AG10803 (cell line): ENCODE data around the gene GNAS-AS1.

ENCODE experiments used
- DNase-seq: peaks from one replicate; pipeline ENCODE4 v3.0.0; 2010; ENCODE audit warnings: low read depth
- H3K4me3 ChIP-seq: 2 replicates; pipeline ENCODE4 v1.5.1; 2011; ENCODE audit warnings: mild to moderate bottlenecking, low read length, control low read depth
- TF ChIP-seq, protein P1 (sequence below): conservative IDR thresholded peaks from 2 replicates; pipeline ENCODE4 v1.5.1; 2011; ENCODE audit warnings: mild to moderate bottlenecking, low read length, control low read depth, inconsistent platforms

The GNAS-AS1 gene

DNA sequence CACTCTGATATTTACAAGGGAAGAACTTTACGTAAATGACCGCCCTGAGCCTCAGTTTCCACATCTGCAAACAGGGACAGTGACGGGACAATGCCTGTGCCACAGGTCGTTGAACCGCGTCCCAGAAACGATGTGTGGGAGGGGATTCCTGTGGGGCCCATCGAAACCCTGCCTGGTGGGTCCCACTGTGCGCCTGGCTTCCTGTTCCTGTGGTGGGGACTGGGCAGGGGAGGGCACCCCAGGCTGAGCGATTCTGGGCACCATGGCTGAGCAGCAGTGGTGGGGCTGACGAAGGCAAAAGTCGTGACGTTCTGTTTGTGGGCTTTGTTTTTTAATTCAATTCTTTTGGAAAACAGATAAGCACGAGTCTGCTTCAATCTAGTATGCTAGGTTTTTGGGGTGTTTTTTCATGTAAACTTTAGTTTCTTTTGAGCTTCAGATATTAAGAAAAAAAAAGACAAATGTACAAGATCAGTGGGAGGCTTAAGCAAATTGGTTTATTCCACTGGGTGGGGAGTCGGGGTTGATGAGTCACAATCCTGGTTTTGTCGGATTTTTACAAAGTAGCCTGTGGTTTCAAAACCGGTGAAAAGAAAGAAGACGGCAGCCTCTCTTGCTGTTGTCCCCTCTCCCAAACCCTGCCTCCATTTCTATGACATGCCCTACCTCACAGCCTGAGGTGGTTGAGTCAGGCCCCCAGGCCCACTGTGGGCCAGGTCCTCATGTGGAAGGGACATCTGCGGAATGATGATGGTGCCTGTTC, 40.4 kb downstream of the GNAS-AS1 start:
- TF ChIP-seq, protein P1, sequence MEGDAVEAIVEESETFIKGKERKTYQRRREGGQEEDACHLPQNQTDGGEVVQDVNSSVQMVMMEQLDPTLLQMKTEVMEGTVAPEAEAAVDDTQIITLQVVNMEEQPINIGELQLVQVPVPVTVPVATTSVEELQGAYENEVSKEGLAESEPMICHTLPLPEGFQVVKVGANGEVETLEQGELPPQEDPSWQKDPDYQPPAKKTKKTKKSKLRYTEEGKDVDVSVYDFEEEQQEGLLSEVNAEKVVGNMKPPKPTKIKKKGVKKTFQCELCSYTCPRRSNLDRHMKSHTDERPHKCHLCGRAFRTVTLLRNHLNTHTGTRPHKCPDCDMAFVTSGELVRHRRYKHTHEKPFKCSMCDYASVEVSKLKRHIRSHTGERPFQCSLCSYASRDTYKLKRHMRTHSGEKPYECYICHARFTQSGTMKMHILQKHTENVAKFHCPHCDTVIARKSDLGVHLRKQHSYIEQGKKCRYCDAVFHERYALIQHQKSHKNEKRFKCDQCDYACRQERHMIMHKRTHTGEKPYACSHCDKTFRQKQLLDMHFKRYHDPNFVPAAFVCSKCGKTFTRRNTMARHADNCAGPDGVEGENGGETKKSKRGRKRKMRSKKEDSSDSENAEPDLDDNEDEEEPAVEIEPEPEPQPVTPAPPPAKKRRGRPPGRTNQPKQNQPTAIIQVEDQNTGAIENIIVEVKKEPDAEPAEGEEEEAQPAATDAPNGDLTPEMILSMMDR = no peak
- H3K4me3 ChIP-seq = no peak overlapping the region
- DNase-seq = no peak

- DNase-seq = no peak
- TF ChIP-seq, protein P1 = no peak
- no peak overlapping the region for H3K4me3 ChIP-seq
Observed at GRCh38 chr20:58808271-58809046, 42.2 kb downstream of the GNAS-AS1 start.

- H3K4me3 ChIP-seq = no peak overlapping the region
- no peak for DNase-seq
- TF ChIP-seq, protein P1 = no peak
Observed at GRCh38 chr20:58807801-58808200, 42.9 kb downstream of the GNAS-AS1 start.

GRCh38 chr20:58803533-58803932, 47.2 kb downstream of the GNAS-AS1 start:
- H3K4me3 ChIP-seq = no peak overlapping the region
- TF ChIP-seq, protein P1 = no peak
- DNase-seq = no peak

GRCh38 chr20:58802061-58802460, 48.6 kb downstream of the GNAS-AS1 start:
- TF ChIP-seq, protein P1 = no peak
- no peak overlapping the region for H3K4me3 ChIP-seq
- DNase-seq = no peak

DNA sequence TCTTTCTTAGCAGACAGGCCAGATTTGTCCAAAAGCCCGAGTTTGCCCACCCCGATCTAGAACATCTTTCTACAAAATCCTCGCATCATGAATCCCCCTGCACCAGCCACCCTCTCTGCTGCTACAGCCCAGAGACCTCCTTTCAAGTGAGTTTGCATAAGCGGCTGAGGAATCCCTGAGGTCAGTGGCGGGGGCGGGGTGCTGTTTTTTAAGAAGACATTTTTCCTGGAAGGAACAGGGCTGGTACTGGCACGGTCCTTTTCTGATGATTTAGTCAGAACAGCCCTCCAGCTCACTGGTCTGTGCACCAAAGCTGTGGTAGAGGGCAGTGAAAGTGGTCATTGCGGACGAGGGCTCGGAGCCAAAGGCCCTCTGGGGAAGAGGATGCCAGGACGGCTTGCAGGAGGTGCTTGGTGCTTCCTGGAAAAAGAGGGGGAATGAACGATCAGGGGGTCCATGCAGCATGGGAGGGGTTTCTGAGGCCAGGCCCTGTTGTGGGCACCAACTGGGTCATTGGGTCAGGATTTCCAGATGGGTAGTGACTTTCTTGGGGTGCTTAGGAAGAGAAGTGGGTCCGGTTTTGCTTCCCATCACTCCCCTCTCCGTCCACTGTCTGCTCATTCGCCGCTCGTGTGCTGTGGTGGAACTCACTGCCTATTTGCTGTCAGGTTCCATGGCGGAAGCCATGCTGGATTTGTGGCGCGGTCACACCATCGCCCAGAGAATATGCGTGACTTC, 50.4 kb downstream of the GNAS-AS1 start:
- TF ChIP-seq, protein P1 = no peak
- no peak overlapping the region for H3K4me3 ChIP-seq
- no peak for DNase-seq
